ENCODE data around the gene SPRYD3.

The SPRYD3 gene

GRCh38 chr12:53078425-53079225, 565 bp downstream of the SPRYD3 start:
- DNase-seq (ENCODE audit: low read depth in 1 of 2, low spot score in 1 of 2) = peak in 1 of 2 donors; percentile 42

- DNase-seq (ENCODE audit: low read depth in 1 of 2, low spot score in 1 of 2) = no peak
Measured at GRCh38 chr12:53077030-53077429, 2.2 kb downstream of the SPRYD3 start.

- no peak for DNase-seq (ENCODE audit: low read depth in 1 of 2, low spot score in 1 of 2)
Measured at GRCh38 chr12:53076461-53076860, 2.7 kb downstream of the SPRYD3 start.

- no peak for DNase-seq (ENCODE audit: low read depth in 1 of 2, low spot score in 1 of 2)
Measured at GRCh38 chr12:53074999-53075370, 4.2 kb downstream of the SPRYD3 start.

GRCh38 chr12:53074283-53074998, 4.7 kb downstream of the SPRYD3 start:
- DNase-seq (ENCODE audit: low read depth in 1 of 2, low spot score in 1 of 2) = no peak

- DNase-seq (ENCODE audit: low read depth in 1 of 2, low spot score in 1 of 2) = no peak
Measured at GRCh38 chr12:53073881-53074280, 5.3 kb downstream of the SPRYD3 start.

- DNase-seq (ENCODE audit: low read depth in 1 of 2, low spot score in 1 of 2) = no peak
Measured at GRCh38 chr12:53071591-53072551, 7.3 kb downstream of the SPRYD3 start.

GRCh38 chr12:53070877-53071492, 8.2 kb downstream of the SPRYD3 start:
- DNase-seq (ENCODE audit: low read depth in 1 of 2, low spot score in 1 of 2) = no peak

- DNase-seq (ENCODE audit: low read depth in 1 of 2, low spot score in 1 of 2) = no peak
Measured at GRCh38 chr12:53069621-53070410, 9.4 kb downstream of the SPRYD3 start.

- DNase-seq (ENCODE audit: low read depth in 1 of 2, low spot score in 1 of 2) = no peak
Measured at GRCh38 chr12:53068811-53069585, 10.2 kb downstream of the SPRYD3 start.

GRCh38 chr12:53067993-53068770, 11.0 kb downstream of the SPRYD3 start:
- no peak for DNase-seq (ENCODE audit: low read depth in 1 of 2, low spot score in 1 of 2)

- DNase-seq (ENCODE audit: low read depth in 1 of 2, low spot score in 1 of 2) = no peak
Measured at GRCh38 chr12:53067074-53067992, 11.9 kb downstream of the SPRYD3 start.

GRCh38 chr12:53065975-53066931, 12.9 kb downstream of the SPRYD3 start:
- DNase-seq (ENCODE audit: low read depth in 1 of 2, low spot score in 1 of 2) = peak; percentile 44 to 54

- DNase-seq (ENCODE audit: low read depth in 1 of 2, low spot score in 1 of 2) = no peak
Measured at GRCh38 chr12:53065470-53065869, 13.7 kb downstream of the SPRYD3 start.

GRCh38 chr12:53064613-53065436, 14.4 kb downstream of the SPRYD3 start:
- DNase-seq (ENCODE audit: low read depth in 1 of 2, low spot score in 1 of 2) = no peak

Measured in activated T-helper 1 cell treated with anti-CD3 and anti-CD28 coated beads, Interleukin-2, amount 50 U/mL, for 16 hours (primary cell).